Measurements from ENCODE around the gene RAB17. TPM values are rescaled to one million over a fixed set of nuclear protein-coding genes. Genes with fewer than 3 reads are reported as not detected.

RAB17 gene
- polyA plus RNA-seq, 4 donors = 14.9 to 22.6 (median 16.9) TPM

DNA sequence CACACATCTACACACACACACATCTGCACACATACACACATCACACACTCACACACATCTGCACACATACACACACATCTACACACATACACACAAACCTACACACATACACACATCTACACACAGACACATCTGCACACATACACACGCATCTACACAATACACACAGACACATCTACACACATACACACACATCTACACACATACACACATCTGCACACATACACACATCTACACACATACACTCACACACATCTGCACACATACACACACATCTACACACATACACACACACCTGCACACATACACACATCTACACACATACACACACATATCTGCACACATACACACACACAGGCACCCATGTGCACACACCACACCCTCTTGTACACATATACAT is 24.6 kb downstream of the RAB17 start:
- DNase-seq (ENCODE audit: low read depth in 4 of 4, low spot score in 2 of 4) = no peak

DNA sequence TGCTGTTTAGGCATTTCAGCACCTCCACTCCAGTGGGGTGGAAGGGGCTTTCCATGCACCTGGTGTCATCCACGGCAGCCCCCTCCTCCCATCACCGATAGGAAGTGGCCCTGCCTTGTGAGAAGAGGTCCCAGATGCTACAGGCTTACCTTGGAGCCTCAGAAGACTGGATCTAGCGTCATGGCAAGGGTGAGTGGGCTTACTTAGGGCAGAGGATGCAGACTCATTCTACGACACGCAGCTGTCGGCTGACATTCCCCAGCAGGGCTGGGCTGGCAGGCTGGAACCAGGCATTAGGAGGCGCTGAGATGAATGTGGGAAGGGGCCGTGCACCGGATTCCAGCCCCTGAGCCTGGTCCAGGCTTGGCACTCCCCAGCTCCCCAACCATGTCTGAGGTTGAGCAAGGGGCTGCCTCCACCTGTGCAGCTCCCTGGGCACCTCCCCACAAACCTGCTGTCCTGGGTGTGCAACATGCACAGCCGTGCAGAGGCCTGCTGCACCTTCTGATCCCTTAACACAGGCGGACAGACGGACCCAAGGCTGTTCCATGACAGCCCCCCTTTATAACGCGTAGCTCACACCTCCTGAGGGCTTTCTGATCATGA is 25.9 kb downstream of the RAB17 start:
- no peak for DNase-seq (ENCODE audit: low read depth in 4 of 4, low spot score in 2 of 4)

DNA sequence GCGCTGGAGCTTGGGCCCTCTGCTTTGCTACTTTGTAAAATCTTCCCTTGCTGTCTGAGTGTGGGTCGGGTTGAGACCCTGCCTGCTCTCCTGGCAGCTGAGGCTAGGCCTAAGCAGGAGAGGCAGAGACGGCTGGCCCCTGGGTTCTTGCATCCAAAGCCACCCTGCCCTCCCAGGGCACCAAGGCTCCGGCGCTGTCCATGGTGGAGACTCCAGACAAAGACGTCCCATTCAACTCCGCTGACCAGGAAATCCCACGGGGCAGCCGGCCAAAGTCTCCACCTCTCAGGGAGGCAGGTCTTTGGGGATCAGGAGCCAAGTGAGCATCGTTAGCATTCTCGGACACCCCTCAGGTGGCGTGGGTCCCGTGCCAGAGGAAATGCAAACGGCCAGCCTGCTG is 26.7 kb downstream of the RAB17 start:
- DNase-seq (ENCODE audit: low read depth in 4 of 4, low spot score in 2 of 4) = no peak

DNA sequence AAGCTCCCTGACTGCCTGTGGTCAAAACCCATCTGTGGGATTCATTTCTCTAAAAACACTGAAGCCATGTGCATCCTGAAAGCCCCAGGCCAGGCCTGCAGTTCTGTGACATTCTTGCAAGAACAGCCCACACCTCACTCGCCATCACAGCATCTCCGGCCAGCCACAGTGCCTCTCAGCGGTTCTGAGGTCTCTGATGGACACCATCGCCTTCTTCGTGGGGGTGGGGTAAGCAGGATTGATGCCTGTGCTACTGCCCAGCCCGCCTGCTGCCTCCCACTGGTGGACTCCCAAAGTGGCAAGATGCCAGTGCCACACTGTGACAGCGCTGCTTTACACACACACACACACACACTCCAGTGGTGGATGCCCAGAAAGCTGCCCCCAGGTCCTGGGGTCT is 29.3 kb downstream of the RAB17 start:
- no peak for DNase-seq (ENCODE audit: low read depth in 4 of 4, low spot score in 2 of 4)

DNA sequence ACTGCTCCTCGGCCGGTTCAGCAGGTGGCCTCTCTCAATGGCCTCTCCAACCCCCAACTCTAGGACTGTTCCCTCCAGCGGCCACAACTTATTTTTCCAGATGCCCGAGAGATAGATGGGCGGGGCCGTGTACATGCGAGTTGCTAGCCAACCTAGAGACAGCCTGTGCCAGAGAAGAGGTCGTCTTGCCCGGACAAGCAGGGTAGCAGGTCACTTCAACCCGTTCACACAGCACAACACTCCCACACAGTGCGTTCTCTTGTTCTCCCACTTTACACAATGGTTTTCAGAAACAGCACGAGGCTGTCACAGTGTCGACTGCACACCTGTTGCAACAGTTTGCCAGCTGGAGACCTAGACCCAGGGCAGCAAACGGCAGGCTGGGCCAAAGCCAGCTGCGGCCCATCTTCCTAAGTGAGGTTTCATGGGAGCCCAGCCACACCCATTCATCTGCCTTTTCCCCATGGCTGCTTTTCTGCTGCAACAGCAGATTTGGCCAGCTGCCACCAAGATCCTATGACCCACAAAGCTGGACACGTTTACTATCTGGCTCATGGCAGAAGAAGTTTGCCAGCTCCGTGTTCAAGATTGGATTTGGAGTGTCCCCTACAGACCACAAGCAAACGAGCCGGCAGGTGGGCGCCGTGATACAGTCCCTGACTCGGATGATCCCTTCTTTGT is 31.4 kb downstream of the RAB17 start:
- DNase-seq (ENCODE audit: low read depth in 4 of 4, low spot score in 2 of 4) = no peak

DNA sequence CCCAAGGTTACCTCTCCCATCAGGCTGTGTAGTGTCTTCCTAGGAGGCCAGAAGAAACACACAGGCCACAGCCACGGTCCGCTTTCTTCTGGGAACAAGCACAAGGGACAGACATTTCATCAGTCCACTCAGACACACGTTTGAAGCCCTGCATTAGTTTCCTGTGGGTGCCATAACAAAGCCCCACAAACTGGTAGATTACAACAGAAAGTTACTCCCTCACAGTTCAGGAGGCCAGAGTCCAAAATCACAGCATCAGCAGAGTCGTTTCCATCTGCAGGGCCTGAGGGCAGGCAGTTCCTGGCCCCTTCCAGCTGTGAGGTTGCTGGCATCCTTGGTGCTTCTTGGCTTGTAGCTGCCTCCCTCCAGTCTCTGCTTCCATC is 32.9 kb downstream of the RAB17 start:
- DNase-seq (ENCODE audit: low read depth in 4 of 4, low spot score in 2 of 4) = no peak

DNA sequence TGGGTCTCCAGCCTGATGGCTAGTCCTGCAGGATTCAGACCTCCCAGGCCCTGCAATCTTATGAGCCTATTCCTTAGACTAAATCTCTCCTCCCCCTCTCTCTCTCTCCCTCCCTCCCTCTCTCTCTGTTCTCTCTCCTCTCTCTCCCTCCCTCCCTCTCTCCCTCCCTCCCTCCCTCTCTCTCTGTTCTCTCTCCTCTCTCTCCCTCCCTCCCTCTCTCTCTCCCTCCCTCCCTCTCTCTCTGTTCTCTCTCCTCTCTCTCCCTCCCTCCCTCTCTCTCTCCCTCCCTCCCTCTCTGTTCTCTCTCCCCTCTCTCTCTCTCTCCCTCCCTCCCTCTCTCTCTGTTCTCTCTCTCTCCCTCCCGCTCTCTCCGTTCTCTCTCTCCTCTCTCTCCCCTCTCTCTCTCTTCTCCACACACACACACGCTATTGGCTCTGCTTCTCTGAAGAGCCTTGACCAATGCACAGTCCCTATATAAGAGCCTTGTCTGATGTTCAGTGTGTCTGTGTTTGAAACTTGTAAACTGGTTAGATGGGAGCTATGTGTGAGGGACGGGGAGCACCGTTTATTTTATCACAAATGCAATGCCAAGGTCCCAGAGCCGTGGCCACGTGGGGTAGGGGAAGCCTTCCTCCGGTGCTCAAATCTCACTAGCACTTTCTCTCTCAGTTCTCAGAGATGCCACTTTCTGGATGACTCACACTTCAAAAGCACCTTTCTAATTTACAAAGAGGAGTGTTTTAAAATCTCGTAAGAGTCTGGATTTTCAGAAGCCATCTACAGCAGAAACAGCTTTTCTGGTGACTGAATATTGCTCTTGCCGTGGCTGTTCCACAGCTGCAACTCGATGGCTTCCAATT is 33.5 kb downstream of the RAB17 start:
- no peak for DNase-seq (ENCODE audit: low read depth in 4 of 4, low spot score in 2 of 4)

DNA sequence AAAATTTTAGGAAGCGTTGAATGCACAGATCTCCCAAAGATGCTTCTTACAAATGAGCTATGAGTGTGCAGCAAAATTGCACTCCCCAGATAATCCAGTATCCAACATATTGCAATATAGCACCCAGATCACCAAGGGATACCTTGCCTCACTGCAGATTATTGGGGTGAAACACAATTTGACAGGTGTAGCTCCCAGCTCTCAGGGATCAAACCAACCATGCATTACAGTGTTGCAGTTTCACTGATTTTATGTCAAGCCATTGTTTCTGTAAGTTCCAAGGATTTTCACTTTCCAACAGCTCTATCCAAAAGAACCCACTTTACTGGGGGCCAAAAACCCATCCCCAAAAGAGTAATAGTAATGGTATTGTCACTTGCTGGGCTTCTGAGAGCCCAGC is 35.0 kb downstream of the RAB17 start:
- DNase-seq (ENCODE audit: low read depth in 4 of 4, low spot score in 2 of 4) = no peak

DNA sequence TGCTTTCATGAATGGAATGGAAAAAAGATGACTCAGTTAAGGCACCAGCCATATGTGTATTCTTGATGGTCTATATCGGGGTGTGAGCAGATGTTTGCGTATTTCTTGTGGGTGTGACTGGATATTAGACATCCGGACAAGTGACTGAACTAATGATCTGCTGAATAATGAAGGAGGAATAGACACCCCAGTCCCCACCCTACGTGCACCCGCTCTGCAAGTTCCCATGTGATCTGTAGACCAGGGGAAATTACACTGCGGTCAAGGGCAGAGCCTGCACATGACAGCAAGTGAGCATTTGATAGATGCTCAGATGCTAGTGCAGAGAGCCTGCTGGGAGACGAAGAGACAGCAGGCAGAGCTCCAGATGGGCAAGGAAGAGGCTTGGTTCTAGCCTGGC is 36.6 kb downstream of the RAB17 start:
- no peak for DNase-seq (ENCODE audit: low read depth in 4 of 4, low spot score in 2 of 4)

DNA sequence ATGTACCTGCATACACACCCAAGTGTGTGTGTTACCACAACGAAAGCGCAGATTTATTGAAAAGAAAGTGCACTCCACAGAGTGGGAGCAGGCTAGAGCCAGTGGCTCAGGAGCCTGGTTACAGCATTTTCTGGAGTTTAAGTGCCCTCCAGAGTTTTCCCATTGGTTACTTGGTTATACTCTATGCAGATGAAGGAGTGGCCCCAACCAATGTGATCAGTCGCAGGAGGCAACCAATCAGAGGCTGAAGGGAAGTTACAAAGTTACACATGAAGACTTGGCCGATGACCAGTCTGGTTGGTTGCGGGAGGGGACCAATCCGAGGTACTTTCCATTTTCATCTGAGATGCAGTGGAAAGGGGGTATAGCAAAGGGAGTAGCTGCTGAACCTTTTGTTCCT is 37.6 kb downstream of the RAB17 start:
- DNase-seq (ENCODE audit: low read depth in 4 of 4, low spot score in 2 of 4) = no peak

DNA sequence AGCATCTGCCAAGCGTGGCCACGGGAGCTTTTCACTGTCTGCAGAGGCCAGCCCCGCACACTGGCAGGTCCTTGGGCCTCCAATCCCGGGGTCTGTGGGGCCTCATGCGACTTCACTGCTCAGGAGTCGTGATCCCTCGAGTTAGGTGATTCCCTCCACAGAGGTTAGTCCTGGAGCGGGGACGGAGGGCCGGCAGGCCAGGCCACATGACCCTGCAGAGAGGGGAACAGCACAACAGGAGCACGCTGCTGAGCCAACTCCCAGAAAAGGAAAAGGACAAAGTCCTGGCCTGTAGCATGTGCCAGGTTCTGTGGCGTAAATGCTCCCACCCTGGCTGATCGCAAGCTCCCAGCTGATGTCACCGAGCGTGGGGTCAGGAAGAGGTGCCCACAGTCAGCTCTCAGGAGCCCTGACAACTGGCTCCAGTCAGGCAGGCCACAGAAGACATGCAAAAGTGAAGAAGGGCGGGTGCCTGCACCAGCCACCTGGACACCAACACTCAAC is 39.4 kb downstream of the RAB17 start:
- DNase-seq (ENCODE audit: low read depth in 4 of 4, low spot score in 2 of 4) = no peak

DNA sequence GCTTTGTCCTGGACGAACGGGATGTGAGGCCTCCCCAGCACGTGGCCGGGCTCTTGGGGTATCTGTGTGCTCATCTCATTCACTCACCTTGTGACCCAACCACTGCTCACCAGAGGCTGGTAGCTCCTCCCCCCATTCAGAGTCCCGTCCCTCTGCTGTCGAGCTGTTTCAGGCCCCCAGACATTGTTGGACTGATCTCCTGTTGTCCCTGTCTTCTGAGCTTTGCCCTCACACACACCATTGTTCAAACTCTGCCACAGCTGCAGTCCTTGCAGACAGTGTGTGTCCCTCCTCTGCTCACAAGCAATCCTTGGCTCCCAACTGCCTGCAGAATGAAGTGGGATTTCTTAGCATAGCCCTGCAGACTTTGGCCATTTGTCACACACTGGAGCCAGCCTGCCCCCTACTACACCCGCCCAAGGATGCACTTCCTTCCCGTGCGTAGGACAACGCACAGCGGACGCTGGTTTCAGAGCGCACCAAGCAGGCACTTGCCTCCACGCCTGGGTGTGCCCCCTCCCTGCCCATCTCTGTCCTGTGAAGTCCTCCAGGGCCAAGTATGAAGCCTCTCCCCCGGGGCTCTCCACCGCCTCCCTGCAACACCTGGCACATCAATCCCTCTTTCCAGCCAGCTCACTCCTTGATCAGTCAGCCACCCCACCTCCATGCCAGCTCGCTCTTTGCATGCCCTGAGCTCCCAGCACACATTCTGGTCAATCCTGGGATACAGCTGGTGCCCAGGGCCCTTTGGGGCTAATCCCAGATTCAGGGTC is 40.7 kb downstream of the RAB17 start:
- no peak for DNase-seq (ENCODE audit: low read depth in 4 of 4, low spot score in 2 of 4)

DNA sequence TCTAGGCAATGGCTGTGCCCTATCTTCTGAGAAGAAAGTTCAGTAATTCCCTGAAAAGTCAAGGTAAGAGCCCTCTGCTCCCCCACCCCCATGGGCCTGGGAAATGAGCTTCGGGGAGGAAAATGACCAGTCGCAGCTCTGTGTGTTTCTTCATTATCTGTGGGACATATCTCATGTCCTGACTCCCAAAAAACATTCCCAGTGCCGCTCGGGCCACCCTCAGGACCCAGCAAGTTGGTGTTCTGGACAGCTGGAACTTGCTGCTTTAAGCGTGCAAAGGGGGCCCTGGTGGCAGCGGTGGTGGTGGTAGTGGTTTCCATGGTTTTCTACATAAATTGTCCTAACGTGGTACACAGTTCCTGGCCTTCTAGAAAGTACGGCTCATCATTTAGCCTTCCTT is 41.3 kb downstream of the RAB17 start:
- no peak for DNase-seq (ENCODE audit: low read depth in 4 of 4, low spot score in 2 of 4)

DNA sequence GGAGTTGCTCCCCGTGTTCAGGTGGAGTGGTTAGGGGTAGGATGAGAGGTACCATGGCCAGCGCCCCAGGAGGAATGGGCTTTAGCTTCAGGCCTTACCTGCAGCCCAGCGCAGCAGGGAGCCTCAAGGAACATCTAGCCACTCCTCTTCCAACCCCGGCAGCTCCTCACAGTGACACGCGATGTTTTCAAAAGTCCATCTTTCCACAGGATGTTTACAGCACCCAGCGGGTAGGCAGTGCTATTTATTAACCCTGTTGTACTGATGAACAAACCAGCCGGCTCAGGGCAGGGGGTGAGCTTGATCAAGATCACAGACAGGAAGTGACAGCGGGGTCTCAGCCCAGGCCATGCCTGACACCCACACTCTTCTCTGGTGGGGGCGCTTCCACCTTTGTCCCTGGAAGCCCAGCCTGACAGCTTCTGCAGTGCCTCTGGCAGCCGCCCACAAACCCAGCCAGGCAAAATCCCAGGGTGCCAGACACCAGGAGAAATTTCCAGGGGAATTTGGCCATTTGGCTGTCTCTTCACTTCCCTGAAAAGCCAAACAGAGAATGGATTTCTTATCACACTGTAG is 42.6 kb downstream of the RAB17 start:
- no peak for DNase-seq (ENCODE audit: low read depth in 4 of 4, low spot score in 2 of 4)

DNA sequence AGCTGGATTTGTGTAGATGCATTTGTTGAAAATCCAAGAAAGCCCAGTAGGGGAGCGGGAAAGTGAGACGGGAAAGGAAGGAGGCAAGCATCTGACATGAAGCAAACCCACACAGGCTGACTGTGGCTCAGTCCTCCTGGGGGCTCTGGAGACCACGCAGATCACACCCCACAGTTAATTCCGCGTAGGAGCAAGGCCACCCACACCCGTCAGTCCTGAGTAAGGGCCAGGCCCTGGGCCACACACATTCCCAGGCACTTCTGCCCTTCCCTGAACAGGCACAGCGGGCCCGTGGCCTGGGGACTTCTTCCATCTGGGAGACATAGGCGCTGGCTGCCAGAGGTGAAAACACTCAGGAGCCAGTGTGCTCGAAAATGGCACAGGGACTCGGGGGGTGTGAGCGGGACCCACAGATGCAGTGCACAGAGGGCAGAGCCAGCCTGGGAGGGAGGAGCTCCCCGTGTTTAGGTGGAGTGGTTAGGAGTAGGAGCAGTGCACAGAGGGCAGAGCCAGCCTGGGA is 43.6 kb downstream of the RAB17 start:
- DNase-seq (ENCODE audit: low read depth in 4 of 4, low spot score in 2 of 4) = no peak

DNA sequence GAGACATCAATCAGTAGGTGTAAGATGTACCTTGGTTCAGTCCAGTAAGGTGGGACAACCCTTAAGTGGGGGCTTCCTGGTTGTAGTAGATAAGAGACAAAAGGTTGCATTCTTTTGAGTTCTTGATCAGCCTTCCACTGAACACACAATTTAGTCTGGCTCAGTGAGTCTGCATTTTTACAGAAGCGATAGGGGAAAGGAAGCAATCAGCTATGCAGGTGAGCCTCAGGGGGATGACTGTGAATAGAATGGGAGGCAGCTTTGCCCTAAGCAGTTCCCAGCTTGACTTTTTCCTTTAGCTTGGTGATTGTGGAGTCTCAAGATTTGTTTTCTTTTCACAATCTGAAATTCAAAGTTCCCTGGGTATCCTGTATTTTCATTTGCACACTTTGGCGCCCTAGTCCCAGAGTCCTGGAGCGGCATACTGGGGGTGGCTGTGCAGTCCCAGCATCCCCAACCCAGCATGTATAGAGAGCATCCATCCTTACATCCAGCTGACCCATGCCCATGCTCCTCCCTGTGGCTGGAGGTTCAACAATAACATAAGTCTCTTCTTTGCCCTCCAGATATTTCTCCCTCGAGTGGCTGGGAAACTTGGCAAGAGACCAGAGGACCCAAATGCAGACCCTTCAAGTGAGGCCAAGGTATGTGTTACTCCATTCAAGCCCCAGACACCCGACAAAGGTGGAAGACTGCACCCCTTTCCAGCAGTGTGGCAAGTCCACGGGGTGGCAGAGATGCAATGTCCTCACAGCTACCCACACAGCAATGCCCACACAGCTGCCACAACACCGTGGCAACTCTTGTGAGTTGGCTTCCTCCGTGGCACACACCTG is 44.3 kb downstream of the RAB17 start:
- no peak for DNase-seq (ENCODE audit: low read depth in 4 of 4, low spot score in 2 of 4)

DNA sequence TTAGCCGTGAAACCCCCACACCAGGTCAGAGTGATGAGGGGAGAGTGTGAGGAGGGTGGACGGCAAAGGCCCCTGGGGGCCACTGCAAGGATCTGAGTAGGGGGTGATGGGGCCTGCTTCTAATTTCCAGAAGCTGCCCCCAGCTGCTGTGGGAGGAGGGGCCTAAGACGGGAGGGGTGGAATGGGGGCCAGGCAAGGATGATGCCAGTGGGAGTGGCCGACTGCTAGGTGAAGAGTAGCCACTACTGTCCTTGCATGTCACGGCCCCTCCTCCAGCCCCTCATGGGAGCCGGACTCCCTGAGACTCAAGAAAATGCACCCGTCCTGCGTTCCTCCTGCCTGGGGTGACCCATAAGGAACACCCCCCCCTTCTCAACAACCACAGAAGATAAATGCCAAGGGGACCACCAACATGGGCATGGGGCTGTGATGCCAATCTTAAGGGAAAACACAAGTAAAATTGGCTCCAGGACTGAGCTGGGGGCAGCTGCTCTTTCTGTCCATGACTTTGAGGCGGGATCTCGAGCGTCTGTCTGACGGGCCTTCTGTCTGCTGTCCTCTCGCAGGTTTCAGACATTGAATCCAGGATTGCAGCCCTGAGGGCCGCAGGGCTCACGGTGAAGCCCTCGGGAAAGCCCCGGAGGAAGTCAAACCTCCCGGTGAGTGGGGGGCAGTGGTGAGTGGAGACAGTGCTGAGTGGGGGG is 48.4 kb downstream of the RAB17 start:
- no peak for DNase-seq (ENCODE audit: low read depth in 4 of 4, low spot score in 2 of 4)

DNA sequence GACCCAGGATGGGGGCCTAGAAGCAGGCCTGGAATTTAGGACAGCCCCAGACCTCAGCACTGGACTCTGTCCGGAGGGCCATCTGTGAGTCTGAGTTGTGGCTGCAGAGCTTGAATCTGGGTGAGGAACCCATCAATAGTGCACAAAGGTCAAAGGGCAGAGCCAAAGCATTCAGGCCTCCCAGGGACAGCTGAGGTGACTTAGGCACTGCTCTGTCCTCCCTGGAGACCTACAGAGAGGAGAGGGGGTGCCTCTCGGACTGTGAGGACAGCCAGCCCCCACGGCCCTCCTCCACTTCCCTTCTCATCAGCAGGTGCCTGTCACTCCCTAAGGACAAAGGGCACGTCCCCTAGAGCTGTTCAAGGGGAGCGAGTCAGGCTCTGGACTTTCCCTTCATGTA is 49.3 kb downstream of the RAB17 start:
- no peak for DNase-seq (ENCODE audit: low read depth in 4 of 4, low spot score in 2 of 4)

DNA sequence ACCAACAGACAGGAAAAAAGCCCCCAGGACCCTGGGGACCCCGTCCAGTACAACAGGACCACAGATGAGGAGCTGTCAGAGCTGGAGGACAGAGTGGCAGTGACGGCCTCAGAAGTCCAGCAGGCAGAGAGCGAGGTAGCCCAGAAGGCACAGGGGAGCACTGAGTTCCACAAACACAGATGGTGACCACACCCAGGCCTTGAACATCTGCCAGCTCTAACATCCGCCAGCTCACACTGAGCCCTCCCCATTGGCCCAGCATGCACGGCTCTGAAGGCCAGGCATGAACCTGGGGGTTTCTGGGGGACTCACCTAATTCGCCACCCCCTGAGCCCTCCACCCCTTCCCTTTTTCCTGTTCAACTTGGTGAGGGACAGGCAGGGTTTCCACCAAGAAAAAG is 49.7 kb downstream of the RAB17 start:
- DNase-seq (ENCODE audit: low read depth in 4 of 4, low spot score in 2 of 4) = no peak
